Activated gamma-delta T cell treated with Interleukin-2 at 50 U/mL for 16 hours (primary cell): ENCODE data around the gene SLC2A3.
"Not testable (repeated sequence)": the region's sequence is repeated elsewhere in the genome, so short reads cannot be mapped to it uniquely, and the experiment has no call there.

ENCODE experiments used
- DNase-seq: peaks from one replicate; pipeline ENCODE4 v3.0.0-alpha.2; 2020

The SLC2A3 gene

DNA sequence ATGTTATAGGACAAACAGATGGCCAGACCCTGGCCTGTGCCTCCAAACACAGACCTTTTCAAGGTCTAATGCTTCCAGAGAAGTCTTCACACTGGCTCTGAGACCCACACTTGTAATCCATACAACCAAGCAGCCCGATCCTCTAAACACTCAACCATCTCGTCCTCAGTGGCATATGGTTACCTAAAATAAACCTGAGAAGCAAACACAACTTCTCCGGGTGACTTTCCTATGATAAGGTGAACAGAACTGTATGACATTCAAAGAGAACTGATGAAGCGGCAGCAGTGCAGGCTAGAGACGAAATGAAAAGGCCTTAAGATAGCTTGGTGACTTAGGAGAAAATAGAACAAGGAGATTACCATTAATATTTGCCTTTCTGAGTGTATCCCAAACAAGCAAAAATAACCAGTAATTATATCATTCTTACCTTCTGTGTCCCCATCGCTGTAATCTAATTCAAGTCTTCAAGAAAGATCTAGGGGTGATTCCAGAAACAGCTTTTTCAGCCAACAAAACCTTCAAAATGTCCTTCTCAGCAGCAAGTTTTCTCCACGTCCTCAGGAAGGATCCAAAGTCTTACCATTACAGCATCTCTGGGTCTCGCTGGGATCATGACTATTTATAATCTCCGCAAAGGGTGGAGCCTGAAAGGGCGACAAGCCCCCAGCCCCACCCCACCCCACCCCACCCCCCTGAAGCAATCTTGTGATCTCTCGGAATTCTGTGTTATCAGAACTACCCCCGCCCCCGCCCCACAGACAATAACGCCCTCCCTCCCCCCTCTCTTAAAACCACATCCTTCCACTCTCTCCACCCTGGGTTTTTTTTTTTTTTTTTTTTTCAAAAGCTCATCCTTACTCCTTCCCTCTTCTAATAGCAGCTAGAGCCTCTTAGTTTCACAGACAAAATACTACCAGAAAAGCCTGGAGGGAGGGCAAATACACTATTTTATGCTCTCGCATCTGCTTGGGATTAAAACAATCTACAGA lies at the start of gene SLC2A3:
Gene SLC2A3, minus strand, starts transcription at position 598 of the 992 bp plus-strand sequence. Its CDS starts 153 bp downstream, at position 445.
- DNase-seq: peak; percentile 67

DNA sequence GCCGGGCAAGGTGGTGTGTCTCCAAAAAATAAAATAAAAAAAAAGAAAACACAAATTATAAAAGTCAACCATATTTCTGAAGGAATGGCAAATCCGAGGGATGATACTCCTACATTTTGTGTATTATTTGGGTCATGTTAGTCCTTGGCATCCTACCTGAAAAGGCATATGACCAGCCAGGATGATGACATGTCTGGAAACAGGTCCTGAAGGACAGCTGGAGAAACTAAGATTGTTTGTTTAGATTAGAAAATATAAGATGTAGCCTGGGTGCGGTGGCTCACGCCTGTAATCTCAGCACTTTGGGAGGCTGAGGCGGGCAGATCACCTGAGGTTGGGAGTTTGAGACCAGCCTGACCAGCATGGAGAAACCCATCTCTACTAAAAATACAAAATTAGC lies 48.9 kb upstream of the SLC2A3 start:
- DNase-seq: no peak

DNA sequence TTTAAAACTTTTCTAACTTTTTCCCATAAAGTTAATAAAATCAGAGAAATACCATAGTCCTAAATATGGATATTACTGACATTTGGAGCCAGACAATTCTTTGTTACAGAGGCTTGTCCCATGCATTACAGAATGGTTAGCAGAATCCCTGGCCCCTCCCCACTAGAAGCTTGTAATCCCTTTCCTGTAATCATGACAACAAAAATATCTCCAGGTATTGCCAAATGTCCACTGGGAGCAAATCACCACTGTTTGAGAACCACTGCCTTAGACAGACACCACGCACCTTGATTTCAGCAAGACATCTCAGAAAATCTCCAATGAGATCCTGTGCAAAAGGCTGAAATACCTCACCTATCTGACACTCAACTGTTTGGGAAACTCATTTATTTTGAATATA lies 47.5 kb upstream of the SLC2A3 start:
- not testable (repeated sequence) for DNase-seq

DNA sequence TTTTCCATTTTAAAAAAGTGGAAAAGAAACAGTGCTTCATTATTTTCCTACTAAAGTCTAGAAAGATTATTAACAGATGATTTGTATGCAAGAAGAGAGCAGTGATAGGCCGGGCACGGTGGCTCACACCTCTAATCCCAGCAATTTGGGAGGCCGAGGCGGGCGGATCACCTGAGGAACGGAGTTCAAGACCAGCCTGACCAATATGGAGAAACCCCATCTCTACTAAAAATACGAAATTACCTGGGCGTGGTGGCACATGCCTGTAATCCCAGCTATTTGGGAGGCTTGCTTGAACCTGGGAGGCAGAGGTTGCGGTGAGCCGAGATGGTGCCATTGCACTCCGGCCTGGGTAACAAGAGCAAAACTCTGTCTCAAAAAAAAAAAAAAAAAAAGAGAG lies 47.0 kb upstream of the SLC2A3 start:
- DNase-seq: not testable (repeated sequence)

DNA sequence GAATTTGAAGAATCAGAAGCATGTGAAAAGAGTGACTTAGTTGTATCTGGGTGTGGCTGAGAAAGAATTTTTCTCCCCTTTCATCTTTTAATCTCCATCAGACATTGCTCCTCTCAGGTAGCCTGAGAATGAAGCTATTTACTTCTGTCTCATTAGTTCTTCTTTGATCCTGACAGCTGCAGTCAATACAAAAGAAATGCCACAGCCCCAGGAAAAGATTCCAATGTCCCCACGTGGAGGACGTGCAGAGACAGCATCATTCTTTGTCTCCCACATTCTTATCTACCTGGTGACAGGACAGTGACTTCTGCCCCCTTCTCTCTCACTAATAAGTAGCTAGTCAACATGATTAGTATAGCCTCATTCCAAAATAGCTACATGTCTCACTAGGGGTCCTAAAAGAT lies 46.3 kb upstream of the SLC2A3 start:
- DNase-seq: not testable (repeated sequence)

DNA sequence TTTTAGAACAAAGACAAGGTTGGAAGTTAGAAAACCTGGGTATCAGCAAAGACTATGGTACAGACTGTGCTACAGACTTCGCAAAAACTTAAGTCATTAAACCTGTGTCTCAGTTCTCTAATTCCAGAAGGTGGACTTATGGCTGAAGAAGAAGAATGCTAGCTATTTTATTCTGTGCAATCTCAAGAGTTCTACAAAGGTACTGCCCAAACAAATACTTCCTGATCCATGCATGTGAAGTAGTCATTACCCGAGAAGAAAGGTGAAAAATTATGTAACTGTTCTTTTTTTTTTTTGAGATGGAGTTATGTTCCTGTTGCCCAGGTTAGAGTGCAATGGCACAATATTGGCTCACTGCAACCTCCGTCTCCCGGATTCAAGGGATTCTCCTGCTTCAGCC lies 45.5 kb upstream of the SLC2A3 start:
- no peak for DNase-seq

DNA sequence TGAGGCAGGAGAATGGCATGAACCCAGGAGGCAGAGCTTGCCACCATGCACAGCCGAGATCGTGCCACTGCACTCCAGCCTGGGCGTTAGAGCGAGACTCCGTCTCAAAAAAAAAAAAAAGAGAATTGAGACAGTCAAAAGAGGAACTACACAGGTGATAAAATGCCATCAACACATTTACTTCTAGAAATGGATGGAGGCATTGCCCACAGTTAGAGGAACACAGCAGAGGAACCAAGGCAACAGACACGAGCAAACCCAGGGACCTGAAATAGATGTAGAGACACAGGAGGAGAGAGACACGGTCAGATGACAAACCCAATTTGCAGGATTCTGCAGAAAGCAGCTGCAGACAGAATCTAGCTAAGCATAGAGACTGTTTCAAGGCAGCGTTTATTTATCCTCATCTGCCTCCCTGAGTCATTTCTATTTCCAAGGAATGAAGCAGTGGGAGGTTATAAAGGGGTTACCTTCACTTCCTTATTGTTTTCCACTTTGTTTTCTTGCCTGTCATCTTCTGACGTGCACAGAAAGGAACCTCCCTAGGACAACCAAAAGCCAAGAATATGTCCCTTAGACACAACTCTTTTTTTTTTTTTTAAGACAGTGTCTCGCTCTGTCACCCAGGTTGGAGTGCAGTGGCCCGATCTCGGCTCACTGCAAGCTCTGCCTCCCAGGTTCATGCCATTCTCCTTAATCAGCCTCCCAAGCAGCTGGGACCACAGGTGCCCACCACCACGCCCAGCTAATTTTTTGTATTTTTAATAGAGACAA lies 41.6 kb upstream of the SLC2A3 start:
- DNase-seq: not testable (repeated sequence)

DNA sequence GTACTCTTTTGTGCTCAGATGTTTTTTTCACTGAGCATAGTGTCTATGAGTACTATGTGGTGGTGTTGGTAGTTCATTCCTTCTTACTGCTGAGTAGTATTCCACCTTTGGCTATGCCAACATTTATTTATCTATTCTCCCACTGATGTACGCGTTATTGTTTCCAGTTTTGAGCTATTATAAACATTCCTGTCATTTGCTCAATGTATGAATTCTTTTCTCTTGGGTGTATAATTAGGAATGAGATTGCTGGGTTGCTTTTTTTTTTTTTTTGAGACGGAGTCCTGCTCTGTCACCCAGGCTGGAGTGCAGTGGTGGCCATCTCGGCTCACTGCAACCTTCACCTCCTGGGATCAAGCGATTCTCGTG lies 37.5 kb upstream of the SLC2A3 start:
- DNase-seq: no peak

DNA sequence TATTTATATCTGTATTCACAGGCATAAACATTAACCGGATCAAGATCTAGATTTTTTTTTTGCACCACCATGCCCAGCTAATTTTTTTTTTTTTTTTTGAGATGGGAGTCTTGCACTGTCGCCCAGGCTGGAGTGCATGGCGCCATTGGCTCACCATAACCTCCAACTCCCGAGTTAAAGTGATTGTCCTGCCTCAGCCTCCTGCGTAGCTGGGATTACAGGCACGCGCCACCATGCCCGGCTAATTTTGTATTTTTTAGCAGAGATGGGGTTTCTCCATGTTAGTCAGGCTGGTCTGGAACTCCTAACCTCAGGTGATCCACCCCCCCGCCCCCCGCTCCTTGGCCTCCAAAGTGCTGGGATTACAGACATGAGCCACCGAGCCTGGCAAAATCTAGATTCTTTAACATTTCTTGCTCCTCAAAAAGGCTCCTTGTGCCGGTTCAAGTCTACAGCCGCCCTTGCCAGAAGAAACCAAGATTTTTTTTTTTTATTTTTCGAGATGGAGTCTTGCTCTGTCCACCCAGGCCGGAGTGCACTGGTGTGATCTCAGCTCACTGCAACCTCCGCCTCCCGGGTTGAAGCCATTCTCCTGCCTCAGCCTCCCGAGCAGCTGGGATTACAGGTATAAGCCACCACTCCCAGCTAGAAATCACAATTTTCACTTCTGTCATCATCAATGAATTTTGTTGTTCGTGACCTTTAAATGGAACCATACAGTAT lies 36.9 kb upstream of the SLC2A3 start:
- no peak for DNase-seq

DNA sequence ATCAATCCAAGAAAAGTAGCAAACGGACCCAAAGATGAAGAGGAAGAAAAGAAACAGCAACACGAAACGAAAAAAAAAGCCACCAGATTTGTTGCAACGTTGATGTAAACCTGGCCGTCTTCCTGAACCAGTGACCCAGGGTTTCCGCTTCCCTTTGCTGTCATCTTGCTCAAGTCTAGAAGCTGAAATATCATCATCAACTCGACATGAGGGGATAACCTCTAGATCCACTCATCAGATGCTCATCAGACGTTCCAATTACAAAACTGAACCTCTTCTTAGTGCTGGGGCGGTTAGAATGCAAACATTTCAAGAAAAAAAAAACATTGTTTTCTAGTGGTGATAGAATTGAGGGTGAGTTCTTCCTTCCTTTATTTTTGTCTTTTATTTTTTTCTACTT lies 36.3 kb upstream of the SLC2A3 start:
- not testable (repeated sequence) for DNase-seq

DNA sequence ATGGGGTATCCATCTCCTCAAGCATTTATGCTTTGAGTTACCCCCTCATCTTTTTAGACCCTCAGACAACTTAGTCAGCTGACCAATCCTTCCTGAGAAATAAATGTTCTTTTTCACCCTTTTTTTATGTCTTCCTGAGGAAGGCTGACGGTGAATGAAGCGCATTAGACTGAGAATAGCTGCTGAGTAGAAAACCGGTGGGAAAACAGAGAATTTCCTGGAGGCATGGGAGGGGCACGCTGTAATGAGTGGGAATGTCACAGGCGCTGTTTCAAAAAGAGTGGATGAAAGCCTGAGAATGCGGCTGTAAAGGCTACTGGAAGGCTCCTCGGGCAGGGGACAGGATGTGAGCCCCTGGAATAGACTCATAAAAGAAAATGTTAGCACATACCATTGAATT lies 35.8 kb upstream of the SLC2A3 start:
- not testable (repeated sequence) for DNase-seq

DNA sequence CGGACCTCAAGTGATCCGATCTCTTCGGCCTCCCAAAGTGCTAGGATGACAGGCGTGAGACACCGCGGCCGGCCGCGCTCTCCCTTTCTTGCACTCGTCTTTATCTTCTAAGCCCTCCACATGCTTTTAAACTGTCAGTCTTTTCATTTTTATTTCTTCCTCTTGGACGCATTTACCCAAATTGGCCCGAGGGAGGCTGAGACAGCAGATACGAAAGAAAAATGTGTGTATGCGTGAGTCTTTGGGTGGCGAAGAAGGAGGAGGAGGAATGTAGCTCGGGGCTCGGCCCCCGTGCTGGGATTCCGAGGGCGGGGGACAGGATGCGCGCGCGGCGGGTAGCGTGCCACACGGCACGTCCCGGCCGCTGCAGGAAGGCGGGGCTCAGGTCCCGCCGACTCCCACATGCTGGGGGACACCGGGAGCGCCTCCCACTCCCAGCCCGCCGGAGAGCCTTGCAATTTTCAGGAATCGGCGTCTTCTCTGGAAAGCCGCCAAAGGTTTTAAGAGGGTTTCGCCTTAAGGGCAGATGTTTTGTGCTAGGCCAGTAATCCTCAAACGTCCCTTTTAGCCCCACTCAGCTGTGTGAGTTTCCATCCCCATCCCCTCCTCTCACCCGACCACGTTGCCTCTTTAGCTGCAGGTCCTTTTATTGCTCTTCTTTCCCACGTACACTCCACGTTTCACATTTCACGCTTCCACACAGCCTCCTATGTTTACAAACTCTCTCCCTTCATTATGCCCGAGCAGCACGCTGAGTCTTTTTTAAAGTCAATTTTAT lies 34.7 kb upstream of the SLC2A3 start:
- peak; percentile 77 for DNase-seq

DNA sequence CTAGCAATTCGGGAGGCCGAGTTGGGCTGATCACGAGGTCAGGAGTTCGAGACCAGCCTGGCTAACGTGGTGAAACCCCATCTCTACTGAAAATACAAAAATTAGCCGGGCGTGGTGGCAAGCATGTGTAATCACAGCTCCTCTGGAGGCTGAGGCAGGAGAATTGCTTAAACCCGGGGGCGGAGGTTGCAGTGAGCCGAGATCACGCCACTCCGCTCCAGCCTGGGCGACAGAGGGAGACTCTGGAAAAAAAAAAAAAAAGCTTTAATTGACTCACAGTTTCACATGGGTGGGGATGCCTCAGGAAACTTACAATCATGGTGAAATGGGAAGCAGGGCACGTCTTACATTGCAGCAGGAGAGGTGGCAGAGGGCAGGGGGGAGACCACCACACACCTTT lies 30.6 kb upstream of the SLC2A3 start:
- no peak for DNase-seq

DNA sequence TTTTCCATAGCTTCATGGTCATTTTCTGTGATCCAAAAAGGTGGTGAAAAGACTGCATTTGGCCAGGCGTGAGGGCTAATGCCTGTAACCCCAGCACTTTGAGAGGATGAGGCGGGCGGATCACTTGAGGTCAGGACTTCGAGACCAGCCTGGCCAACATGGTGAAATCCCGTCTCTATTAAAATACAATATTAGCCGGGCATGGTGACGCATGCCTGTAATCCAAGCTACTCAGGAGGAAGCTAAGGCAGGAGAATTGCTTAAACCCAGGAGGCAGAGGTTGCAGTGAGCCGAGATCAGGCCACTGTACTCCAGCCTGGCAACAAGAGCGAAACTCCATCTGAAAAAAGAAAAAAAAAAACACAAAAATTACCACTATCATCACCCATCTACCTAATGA lies 28.7 kb upstream of the SLC2A3 start:
- not testable (repeated sequence) for DNase-seq

DNA sequence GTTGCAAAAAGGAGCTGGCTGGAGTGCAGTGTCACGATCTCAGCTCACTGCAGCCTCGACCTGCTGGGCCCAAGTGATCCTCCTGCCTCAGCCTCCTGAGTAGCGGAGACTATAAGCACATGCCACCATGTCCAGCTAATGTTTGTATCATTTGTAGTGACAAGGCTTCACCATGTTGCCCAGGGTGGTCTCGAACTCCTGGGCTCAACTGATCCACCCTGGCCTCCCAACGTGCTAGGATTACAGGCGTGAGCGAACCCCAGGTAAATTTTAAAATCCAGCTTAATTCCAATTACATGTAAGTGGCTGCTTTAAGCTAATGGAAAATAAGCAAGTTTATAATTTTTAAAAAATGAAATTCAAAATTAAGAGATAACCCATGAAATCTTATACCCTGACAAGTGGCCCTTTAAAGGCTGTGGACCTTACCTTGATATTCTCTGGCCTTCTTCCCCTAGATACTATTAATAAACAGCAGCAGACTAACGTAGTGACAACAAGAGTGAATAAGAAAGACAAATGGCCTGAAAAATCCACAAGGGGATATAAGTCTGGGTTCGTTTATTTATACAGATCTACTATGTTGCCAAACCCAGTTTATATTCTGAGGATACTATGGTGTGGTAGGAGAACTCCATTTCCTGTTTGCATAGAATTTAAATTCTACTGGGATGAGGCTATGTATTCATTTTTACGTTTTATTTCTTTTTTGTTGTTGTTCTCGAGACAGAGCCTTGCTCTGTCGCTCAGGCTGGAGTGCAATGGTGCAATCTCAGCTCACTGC lies 25.6 kb upstream of the SLC2A3 start:
- no peak for DNase-seq

DNA sequence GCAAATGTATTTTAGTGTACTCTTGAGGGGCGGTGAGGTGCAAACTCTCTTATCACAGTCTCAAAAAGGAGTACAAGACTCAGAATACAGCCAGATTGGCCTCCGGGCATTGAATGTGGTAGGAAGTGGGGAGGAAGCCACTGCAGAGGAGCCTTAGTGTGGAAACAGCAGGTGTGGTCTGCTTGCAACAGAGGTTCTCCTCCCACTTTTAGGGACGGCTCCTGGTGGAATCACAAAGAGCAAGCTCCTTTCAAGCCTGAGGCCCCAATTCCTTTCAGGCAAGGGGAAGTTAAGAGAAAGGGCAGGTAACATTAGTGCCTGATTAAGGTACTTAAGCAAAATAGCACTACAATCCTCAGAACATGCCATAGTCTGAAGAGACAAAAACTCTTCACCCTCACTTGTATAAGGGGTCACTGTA lies 23.7 kb upstream of the SLC2A3 start:
- DNase-seq: peak; percentile 52

DNA sequence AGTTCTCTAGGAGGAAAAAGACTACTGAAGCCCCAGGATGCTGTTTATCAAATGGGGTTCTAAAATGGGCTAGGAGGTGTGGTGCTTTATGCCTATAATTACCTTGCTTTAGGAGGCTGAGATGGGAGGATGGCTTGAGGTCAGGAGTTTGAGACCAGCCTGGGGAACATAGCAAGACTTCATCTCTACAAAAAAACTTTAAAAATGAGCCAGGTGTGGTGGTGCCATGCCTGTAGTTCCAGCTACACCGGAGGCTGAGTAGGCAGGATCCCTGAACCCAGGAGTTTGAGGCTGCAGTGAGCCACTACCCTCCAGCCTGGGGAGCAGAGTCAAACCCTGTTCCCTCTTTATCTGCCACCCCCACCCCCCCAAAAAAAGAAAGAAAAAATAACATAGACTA lies 23.3 kb upstream of the SLC2A3 start:
- DNase-seq: no peak

DNA sequence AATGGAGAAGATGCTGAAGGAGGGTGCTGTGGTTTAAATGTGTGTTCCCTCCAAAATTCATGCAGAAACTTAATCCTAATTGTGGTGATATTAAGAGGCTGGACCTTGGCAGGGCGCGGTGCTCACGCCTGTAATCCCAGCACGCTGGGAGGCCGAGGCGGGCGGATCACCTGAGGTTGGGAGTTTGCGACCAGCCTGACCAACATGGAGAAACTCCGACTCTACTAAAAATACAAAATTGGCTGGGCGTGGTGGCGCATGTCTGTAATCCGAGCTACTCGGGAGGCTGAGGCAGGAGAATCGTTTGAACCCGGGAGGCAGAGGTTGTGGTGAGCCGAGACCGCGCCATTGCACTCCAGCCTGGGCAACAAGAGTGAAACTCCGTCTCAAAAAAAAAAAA lies 18.9 kb upstream of the SLC2A3 start:
- not testable (repeated sequence) for DNase-seq

DNA sequence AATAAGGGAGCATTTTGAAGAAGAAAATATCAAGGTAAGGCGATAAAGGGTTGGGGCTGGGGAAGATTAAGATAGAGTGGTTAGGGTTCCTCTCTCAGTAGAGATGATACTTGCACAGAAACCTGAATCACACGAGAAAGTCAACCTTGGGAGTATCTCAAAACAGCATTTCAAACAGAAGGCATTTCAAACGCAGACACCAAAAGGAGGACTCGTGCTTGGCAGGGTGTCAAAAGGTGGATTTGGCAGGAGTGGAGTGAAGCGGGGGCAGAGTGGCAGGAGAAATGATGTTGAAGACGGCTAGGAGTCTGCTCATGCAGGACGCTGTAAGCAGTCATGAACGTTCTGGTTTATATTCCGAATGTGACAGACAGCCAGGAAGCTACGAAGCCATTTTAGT lies 18.4 kb upstream of the SLC2A3 start:
- DNase-seq: not testable (repeated sequence)

DNA sequence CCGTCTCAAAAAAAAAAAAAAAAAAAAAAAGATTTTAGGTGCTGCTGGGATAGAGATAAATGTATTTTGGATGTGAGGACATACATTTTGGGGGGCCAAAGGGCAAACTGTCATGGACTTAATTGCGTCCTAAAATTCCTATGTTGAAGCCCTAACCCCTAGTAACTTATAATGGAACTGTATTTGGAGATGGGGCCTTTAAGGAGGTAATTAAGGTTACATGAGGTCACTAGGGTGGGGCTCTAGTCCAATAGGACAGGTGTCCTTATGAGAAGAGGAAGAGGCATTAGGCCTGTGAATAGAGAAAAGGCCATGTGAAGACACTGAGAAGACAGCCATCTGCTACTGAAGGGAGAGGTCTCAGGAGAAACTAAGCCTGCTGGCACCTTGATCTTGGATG lies 17.9 kb upstream of the SLC2A3 start:
- not testable (repeated sequence) for DNase-seq

DNA sequence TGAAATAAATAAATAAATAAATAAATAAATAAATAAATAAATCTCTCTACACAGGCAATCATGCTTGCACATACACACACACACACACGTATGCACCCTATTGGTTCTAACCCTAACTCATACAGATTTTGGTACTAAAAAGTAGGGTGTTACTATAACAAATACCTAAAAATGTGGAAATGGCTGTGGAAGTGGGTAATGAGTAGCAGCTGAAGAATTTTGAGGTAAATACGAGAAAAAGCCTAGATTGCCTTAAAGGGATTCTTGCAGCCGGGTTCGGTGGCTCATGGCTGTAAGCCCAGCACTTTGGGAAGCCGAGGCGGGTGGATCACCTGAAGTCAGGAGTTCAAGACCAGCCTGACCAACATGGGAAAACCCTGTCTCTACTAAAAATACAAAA lies 15.7 kb upstream of the SLC2A3 start:
- no peak for DNase-seq
